HepG2 (cell line): Measurements from ENCODE around the gene PPM1E. TPM values are rescaled to one million over a fixed set of nuclear protein-coding genes. Genes with fewer than 3 reads are reported as not detected.

Experiments
- DDIT3 ChIP-seq: sonication (generic); formaldehyde crosslinking; IDR thresholded peaks from 2 replicates; pipeline ENCODE4 v1.4.0; 2020; ENCODE audit warnings: mild to moderate bottlenecking, missing genetic modification reagents
- JUN ChIP-seq: sonication (generic); formaldehyde crosslinking; IDR thresholded peaks from 2 replicates; pipeline ENCODE4 v1.4.0; 2020; ENCODE audit warnings: mild to moderate bottlenecking, missing genetic modification reagents
- MTERF4 ChIP-seq: sonication (generic); formaldehyde crosslinking; IDR thresholded peaks from 2 replicates; pipeline ENCODE4 v1.8.0; 2023; ENCODE audit warnings: mild to moderate bottlenecking, missing genetic modification reagents
- RARA ChIP-seq: IDR thresholded peaks from 2 replicates; pipeline ENCODE4 v1.6.1; 2016; ENCODE audit warnings: missing genetic modification reagents, missing compliant biosample characterization
- TIGD3 ChIP-seq: sonication (generic); formaldehyde crosslinking; IDR thresholded peaks from 2 replicates; pipeline ENCODE4 v1.5.1; 2020; ENCODE audit warnings: mild to moderate bottlenecking, missing genetic modification reagents, borderline replicate concordance
- ZNF12 ChIP-seq: sonication (generic); formaldehyde crosslinking; IDR thresholded peaks from 2 replicates; pipeline ENCODE4 v1.5.0; 2020; ENCODE audit warnings: missing genetic modification reagents
- ZNF20 ChIP-seq: sonication (generic); formaldehyde crosslinking; IDR thresholded peaks from 2 replicates; pipeline ENCODE4 v1.4.0; 2020; ENCODE audit warnings: mild to moderate bottlenecking, moderate library complexity, missing genetic modification reagents
- ZSCAN5A ChIP-seq: sonication (generic); formaldehyde crosslinking; IDR thresholded peaks from 2 replicates; pipeline ENCODE4 v1.8.0; 2022; ENCODE audit warnings: mild to moderate bottlenecking, missing genetic modification reagents, borderline replicate concordance
- ZXDC ChIP-seq: sonication (generic); formaldehyde crosslinking; IDR thresholded peaks from 2 replicates; pipeline ENCODE4 v1.5.0; 2020; ENCODE audit warnings: mild to moderate bottlenecking, missing genetic modification reagents
- polyA plus RNA-seq, 8 experiments: library from polyadenylated mRNA; depleted of rRNA in 3 of 8; stranded (reverse) in 7 of 8; unstranded in 1 of 8; fragments of >200 nt; fragmentation: Illumina TruSeq in 4 of 8; extraction: Trizol in 4 of 8; gene quantifications; 2 replicates each; pipeline versions ENCODE4 v1.2.1 to v1.2.3, GENCODE V29; 2011 to 2016; ENCODE audit warnings: low read depth in 4 of 8, missing spikeins in 1 of 8, mixed read lengths in 1 of 8; ENCODE audit not compliant: insufficient read depth in 1 of 8
- total RNA-seq, 5 experiments: library from RNA; depleted of rRNA; stranded (reverse); fragments of >200 nt; fragmentation: Illumina TruSeq; extraction: Trizol; gene quantifications; 2 replicates each; pipeline ENCODE4 v1.2.3, GENCODE V29; 2016; ENCODE audit warnings: low read depth in 1 of 5
- TF ChIP-seq, protein P1 (sequence below): sonication (generic); formaldehyde crosslinking; IDR thresholded peaks from 2 replicates; pipeline ENCODE4 v1.4.0; 2020; ENCODE audit warnings: missing genetic modification reagents, borderline replicate concordance

Gene PPM1E
- total and polyA plus RNA-seq, 2 of the 13 experiments (the other 11 are each of a cell fraction or from before 2014, with no cell fraction given): 0.15 TPM; not detected in 1

DNA sequence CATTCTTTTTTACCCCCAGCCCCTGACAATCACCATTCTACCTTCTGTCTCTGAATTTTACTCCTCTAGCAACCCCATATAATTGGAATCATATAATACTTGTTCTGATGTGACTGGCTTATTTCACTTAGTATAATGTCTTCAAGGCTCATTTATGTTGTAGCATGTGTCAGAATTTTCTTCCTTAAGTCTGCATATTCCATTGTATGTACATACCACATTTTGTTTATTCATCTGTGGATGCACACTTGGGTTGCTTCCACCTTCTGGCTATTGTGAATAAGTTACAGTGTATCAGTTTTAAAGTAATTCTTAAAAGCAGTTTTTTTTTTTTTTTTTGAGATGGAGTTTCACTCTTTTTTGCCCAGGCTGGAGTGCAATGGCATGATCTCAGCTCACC lies 24.7 kb upstream of the PPM1E start (continued):
- TF ChIP-seq ZXDC (CRISPR knock-in tag) (no peak), RARA (CRISPR knock-in tag) (no peak), MTERF4 (no peak), ZSCAN5A (no peak), ZNF20 (CRISPR knock-in tag) (no peak), ZNF12 (CRISPR knock-in tag) (no peak), TIGD3 (CRISPR knock-in tag) (no peak), DDIT3 (CRISPR knock-in tag) (no peak), JUN (CRISPR knock-in tag) (no peak)
- TF ChIP-seq, protein P1, sequence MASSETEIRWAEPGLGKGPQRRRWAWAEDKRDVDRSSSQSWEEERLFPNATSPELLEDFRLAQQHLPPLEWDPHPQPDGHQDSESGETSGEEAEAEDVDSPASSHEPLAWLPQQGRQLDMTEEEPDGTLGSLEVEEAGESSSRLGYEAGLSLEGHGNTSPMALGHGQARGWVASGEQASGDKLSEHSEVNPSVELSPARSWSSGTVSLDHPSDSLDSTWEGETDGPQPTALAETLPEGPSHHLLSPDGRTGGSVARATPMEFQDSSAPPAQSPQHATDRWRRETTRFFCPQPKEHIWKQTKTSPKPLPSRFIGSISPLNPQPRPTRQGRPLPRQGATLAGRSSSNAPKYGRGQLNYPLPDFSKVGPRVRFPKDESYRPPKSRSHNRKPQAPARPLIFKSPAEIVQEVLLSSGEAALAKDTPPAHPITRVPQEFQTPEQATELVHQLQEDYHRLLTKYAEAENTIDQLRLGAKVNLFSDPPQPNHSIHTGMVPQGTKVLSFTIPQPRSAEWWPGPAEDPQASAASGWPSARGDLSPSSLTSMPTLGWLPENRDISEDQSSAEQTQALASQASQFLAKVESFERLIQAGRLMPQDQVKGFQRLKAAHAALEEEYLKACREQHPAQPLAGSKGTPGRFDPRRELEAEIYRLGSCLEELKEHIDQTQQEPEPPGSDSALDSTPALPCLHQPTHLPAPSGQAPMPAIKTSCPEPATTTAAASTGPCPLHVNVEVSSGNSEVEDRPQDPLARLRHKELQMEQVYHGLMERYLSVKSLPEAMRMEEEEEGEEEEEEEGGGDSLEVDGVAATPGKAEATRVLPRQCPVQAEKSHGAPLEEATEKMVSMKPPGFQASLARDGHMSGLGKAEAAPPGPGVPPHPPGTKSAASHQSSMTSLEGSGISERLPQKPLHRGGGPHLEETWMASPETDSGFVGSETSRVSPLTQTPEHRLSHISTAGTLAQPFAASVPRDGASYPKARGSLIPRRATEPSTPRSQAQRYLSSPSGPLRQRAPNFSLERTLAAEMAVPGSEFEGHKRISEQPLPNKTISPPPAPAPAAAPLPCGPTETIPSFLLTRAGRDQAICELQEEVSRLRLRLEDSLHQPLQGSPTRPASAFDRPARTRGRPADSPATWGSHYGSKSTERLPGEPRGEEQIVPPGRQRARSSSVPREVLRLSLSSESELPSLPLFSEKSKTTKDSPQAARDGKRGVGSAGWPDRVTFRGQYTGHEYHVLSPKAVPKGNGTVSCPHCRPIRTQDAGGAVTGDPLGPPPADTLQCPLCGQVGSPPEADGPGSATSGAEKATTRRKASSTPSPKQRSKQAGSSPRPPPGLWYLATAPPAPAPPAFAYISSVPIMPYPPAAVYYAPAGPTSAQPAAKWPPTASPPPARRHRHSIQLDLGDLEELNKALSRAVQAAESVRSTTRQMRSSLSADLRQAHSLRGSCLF: no peak
- TF ChIP-seq, all 625 proteins: peak for 0
